ENCODE measurements around the gene SPTSSB. TPM values are rescaled to one million over a fixed set of nuclear protein-coding genes. Genes with fewer than 3 reads are reported as not detected.

Gene SPTSSB
- total and polyA plus RNA-seq, 9 of the 15 experiments (the other 6 are each of a cell fraction or from before 2014, with no cell fraction given), result 0.07 TPM; not detected in 8

DNA sequence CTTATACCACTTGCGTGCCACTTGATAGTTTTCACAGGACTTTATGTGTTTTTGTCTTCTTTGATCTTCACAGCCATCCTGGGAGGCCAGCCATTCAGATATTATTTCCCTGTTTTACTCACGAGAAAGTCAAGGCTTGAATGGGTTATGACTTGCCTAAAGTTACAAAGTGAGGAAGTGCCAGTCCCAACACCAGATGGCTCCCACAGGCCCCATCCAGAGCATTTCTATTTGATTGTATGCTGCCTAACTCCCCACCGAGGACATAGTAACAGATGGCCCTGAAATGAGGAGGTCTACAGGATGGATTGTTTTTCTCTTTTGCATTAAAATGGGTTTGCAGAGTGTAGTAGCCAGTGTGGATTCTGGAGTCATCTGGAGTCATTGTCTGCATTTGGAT is 74.5 kb downstream of the SPTSSB start:
- no peak overlapping the region for H2AFZ ChIP-seq (ENCODE audit: low read depth, low read length)
- no peak overlapping the region for H3K4me3 ChIP-seq
- in situ Hi-C loops (cut with MboI) (no loop called here), intact Hi-C loops (cut with micrococcal nuclease) (no loop called here)
- no TSS peak for BruUV-seq (replicated peaks)
- no peak for DNase-seq (ENCODE audit: extremely low read depth in 1 of 4, low spot score in 3 of 4)
- H3K79me2 ChIP-seq (ENCODE audit: control insufficient read depth, insufficient read depth, low read length), result no peaks in the 10 kb centered on the region
- POLR2A ChIA-PET, result no interaction called here
- H3K27ac ChIP-seq (ENCODE audit: extremely low read depth, low read depth, low read length), result no peak overlapping the region
- no peaks in the 10 kb centered on the region for H3K27me3 ChIP-seq (ENCODE audit: control insufficient read depth in 2 of 2, insufficient read depth in 2 of 2, low read length in 2 of 2)
- no peaks in the 10 kb centered on the region for H3K9me3 ChIP-seq (replicated peaks; ENCODE audit: control insufficient read depth, insufficient read depth, low read depth, low read length)
- TF ChIP-seq ZNF586 (CRISPR knock-in tag; conservative IDR thresholded peaks at IDR 0.05) (no peak), CREM (IDR thresholded peaks at IDR 0.05; ENCODE audit: low read depth) (no peak), PHTF2 (CRISPR knock-in tag; IDR thresholded peaks at IDR 0.05) (no peak), POLR3G (IDR thresholded peaks at IDR 0.05; ENCODE audit: extremely low read depth, insufficient read length, insufficient replicate concordance) (no peak), NFE2L1 (tag; IDR thresholded peaks at IDR 0.05; ENCODE audit: borderline replicate concordance, low read depth) (no peak), ZNF146 (CRISPR knock-in tag; IDR thresholded peaks at IDR 0.05; ENCODE audit: unreplicated experiment) (no peak), TAF15 (IDR thresholded peaks at IDR 0.05; ENCODE audit: low read depth, low read length) (no peak), GATA2 (CRISPR knock-in tag; IDR thresholded peaks at IDR 0.05) (no peak), HDAC3 (IDR thresholded peaks at IDR 0.05; ENCODE audit: borderline replicate concordance, partially characterized antibody) (no peak), HEY1 (CRISPR knock-in tag; IDR thresholded peaks at IDR 0.05; ENCODE audit: borderline replicate concordance) (no peak), KDM4B (IDR thresholded peaks at IDR 0.05; ENCODE audit: borderline replicate concordance in 2 of 2, low read depth in 1 of 2) (no peak), RBM22 (IDR thresholded peaks at IDR 0.05; ENCODE audit: low read depth, low read length, poor library complexity, severe bottlenecking) (no peak), RBM14 (IDR thresholded peaks at IDR 0.05; ENCODE audit: borderline replicate concordance, insufficient read depth, low read depth, low read length) (no peak)
- TF ChIP-seq, protein P1, sequence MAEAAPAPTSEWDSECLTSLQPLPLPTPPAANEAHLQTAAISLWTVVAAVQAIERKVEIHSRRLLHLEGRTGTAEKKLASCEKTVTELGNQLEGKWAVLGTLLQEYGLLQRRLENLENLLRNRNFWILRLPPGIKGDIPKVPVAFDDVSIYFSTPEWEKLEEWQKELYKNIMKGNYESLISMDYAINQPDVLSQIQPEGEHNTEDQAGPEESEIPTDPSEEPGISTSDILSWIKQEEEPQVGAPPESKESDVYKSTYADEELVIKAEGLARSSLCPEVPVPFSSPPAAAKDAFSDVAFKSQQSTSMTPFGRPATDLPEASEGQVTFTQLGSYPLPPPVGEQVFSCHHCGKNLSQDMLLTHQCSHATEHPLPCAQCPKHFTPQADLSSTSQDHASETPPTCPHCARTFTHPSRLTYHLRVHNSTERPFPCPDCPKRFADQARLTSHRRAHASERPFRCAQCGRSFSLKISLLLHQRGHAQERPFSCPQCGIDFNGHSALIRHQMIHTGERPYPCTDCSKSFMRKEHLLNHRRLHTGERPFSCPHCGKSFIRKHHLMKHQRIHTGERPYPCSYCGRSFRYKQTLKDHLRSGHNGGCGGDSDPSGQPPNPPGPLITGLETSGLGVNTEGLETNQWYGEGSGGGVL (CRISPR knock-in tag; IDR thresholded peaks at IDR 0.05), result no peak
- TF ChIP-seq, protein P2, sequence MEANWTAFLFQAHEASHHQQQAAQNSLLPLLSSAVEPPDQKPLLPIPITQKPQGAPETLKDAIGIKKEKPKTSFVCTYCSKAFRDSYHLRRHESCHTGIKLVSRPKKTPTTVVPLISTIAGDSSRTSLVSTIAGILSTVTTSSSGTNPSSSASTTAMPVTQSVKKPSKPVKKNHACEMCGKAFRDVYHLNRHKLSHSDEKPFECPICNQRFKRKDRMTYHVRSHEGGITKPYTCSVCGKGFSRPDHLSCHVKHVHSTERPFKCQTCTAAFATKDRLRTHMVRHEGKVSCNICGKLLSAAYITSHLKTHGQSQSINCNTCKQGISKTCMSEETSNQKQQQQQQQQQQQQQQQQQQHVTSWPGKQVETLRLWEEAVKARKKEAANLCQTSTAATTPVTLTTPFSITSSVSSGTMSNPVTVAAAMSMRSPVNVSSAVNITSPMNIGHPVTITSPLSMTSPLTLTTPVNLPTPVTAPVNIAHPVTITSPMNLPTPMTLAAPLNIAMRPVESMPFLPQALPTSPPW (CRISPR knock-in tag; IDR thresholded peaks at IDR 0.05), result no peak
- no peak overlapping the region for H3K9ac ChIP-seq (ENCODE audit: insufficient read depth in 1 of 2, low read depth in 2 of 2, low read length in 2 of 2)
- no peaks in the 10 kb centered on the region for H3K9me1 ChIP-seq (ENCODE audit: control insufficient read depth, insufficient read depth, low read length)
- no peaks in the 10 kb centered on the region for H4K20me1 ChIP-seq (replicated peaks; ENCODE audit: control insufficient read depth, insufficient read depth, low read length)
- no peak for FAIRE-seq
- CTCF ChIA-PET (ENCODE audit: low intra/inter-chr PET ratio), result no interaction called here
- H3K4me2 ChIP-seq (ENCODE audit: insufficient read depth, low read length), result no peak overlapping the region
- ATAC-seq, result no peak
- 2% methylated on average over 3 of the region's 3 CpGs for WGBS (ENCODE audit: insufficient coverage, low coverage, missing lambda C conversion rate)
- no peaks in the 10 kb centered on the region for H3K4me1 ChIP-seq (replicated peaks in 1 of 2; ENCODE audit: control insufficient read depth in 2 of 2, insufficient read depth in 2 of 2, low read length in 2 of 2)
- H3K36me3 ChIP-seq (ENCODE audit: control insufficient read depth, insufficient read depth, low read length), result no peaks in the 10 kb centered on the region
